Mesenchymal stem cell (in vitro differentiated cells and primary cell): ENCODE data around the gene NIF3L1.
A peak's percentile ranks its signal among the peaks of the same experiment; 100 is the strongest.

ENCODE experiments used
- DNase-seq: peaks from one replicate; pipeline ENCODE4 v3.0.0-alpha.2; 2013
- H2AFZ ChIP-seq: one replicate; pipeline ENCODE4 v1.6.1; 2013; ENCODE audit warnings: low read depth, mild to moderate bottlenecking, control low read depth, inconsistent platforms, low read length, moderate library complexity
- H2AK5ac ChIP-seq: 2 replicates; pipeline ENCODE4 v1.6.1; 2013; ENCODE audit warnings: low read length, moderate library complexity, mild to moderate bottlenecking, inconsistent platforms; ENCODE audit not compliant: severe bottlenecking
- H2BK120ac ChIP-seq: one replicate; pipeline ENCODE4 v1.6.1; 2013; ENCODE audit warnings: low read depth, mild to moderate bottlenecking, inconsistent platforms, low read length, moderate library complexity
- H2BK12ac ChIP-seq, 2 experiments: one replicate each; pipeline ENCODE4 v1.6.1; 2013; ENCODE audit warnings: inconsistent platforms in 2 of 2, low read length in 2 of 2, mild to moderate bottlenecking in 2 of 2, moderate library complexity in 2 of 2, control low read depth in 1 of 2
- H2BK15ac ChIP-seq: one replicate; pipeline ENCODE4 v1.6.1; 2013; ENCODE audit warnings: mild to moderate bottlenecking, low read depth, inconsistent platforms; ENCODE audit not compliant: poor library complexity, severe bottlenecking
- H2BK5ac ChIP-seq: 2 replicates; pipeline ENCODE4 v1.6.1; 2013; ENCODE audit warnings: low read depth, mild to moderate bottlenecking, low read length, control low read depth, inconsistent platforms; ENCODE audit not compliant: poor library complexity, severe bottlenecking
- H3K14ac ChIP-seq, 2 experiments: one replicate each; pipeline ENCODE4 v1.6.1; 2013; ENCODE audit warnings: inconsistent platforms in 2 of 2, low read length in 2 of 2, control low read depth in 1 of 2, mild to moderate bottlenecking in 1 of 2, moderate library complexity in 1 of 2
- H3K18ac ChIP-seq, 2 experiments: one replicate each; pipeline ENCODE4 v1.6.1; 2013; ENCODE audit warnings: inconsistent platforms in 2 of 2, low read length in 2 of 2, control low read depth in 1 of 2, low read depth in 1 of 2, mild to moderate bottlenecking in 1 of 2
- H3K23ac ChIP-seq, 2 experiments: one replicate each; pipeline ENCODE4 v1.6.1; 2013; ENCODE audit warnings: inconsistent platforms in 2 of 2, low read length in 2 of 2, mild to moderate bottlenecking in 2 of 2, moderate library complexity in 2 of 2, control low read depth in 1 of 2
- H3K27ac ChIP-seq: 2 replicates; pipeline ENCODE4 v1.5.1; 2013; ENCODE audit warnings: mild to moderate bottlenecking, moderate library complexity, low read length, control low read depth, inconsistent platforms; ENCODE audit not compliant: poor library complexity, severe bottlenecking
- H3K27me3 ChIP-seq, 2 experiments: 2 replicates each; pipeline versions ENCODE4 v1.6.1 to v1.7.0; 2013; ENCODE audit warnings: low read length in 2 of 2, mild to moderate bottlenecking in 2 of 2, moderate library complexity in 2 of 2, control low read depth in 1 of 2, inconsistent platforms in 1 of 2; ENCODE audit not compliant: control insufficient read depth in 1 of 2, insufficient read depth in 1 of 2
- H3K36me3 ChIP-seq, 2 experiments: 2 replicates each; pipeline versions ENCODE4 v1.6.1 to v1.7.0; 2013; ENCODE audit warnings: low read length in 2 of 2, control low read depth in 1 of 2, inconsistent platforms in 1 of 2, low read depth in 1 of 2, mild to moderate bottlenecking in 1 of 2; ENCODE audit not compliant: insufficient read depth in 2 of 2, control insufficient read depth in 1 of 2
- H3K4ac ChIP-seq, 2 experiments: one replicate each; pipeline ENCODE4 v1.6.1; 2013; ENCODE audit warnings: inconsistent platforms in 2 of 2, low read length in 2 of 2, mild to moderate bottlenecking in 2 of 2, moderate library complexity in 2 of 2, control low read depth in 1 of 2, low read depth in 1 of 2
- H3K4me1 ChIP-seq: 2 replicates; pipeline ENCODE4 v1.6.1; 2013; ENCODE audit warnings: low read depth, low read length, control low read depth; ENCODE audit not compliant: control insufficient read depth, insufficient read depth
- H3K4me2 ChIP-seq: 2 replicates; pipeline ENCODE4 v1.6.1; 2013; ENCODE audit warnings: low read length, mild to moderate bottlenecking, inconsistent platforms; ENCODE audit not compliant: poor library complexity, severe bottlenecking
- H3K4me3 ChIP-seq, 2 experiments: 2 replicates each; pipeline versions ENCODE4 v1.5.1 to v1.7.0; 2013; ENCODE audit warnings: low read length in 2 of 2, mild to moderate bottlenecking in 2 of 2, control low read depth in 1 of 2, low read depth in 1 of 2; ENCODE audit not compliant: insufficient read depth in 1 of 2
- H3K79me1 ChIP-seq: replicated peaks from 2 replicates; pipeline ENCODE4 v1.6.1; 2013; ENCODE audit warnings: mild to moderate bottlenecking, control low read depth, low read length, inconsistent platforms; ENCODE audit not compliant: poor library complexity, severe bottlenecking
- H3K9ac ChIP-seq: 2 replicates; pipeline ENCODE4 v1.7.0; 2013; ENCODE audit warnings: mild to moderate bottlenecking, low read length, moderate library complexity
- H3K9me3 ChIP-seq: 2 replicates; pipeline ENCODE4 v1.7.0; 2013; ENCODE audit warnings: mild to moderate bottlenecking, low read length; ENCODE audit not compliant: control insufficient read depth
- H4K8ac ChIP-seq: one replicate; pipeline ENCODE4 v1.6.1; 2013; ENCODE audit warnings: inconsistent platforms, mild to moderate bottlenecking, low read length, moderate library complexity
- H4K91ac ChIP-seq: one replicate; pipeline ENCODE4 v1.6.1; 2013; ENCODE audit warnings: mild to moderate bottlenecking, low read length, inconsistent platforms
- WGBS: methylation state at CpG from one replicate; pipeline ENCODE4 v1.1.7; 2013; ENCODE audit warnings: mixed read lengths; 5-methylcytosine and 5-hydroxymethylcytosine counted together

Gene NIF3L1

DNA sequence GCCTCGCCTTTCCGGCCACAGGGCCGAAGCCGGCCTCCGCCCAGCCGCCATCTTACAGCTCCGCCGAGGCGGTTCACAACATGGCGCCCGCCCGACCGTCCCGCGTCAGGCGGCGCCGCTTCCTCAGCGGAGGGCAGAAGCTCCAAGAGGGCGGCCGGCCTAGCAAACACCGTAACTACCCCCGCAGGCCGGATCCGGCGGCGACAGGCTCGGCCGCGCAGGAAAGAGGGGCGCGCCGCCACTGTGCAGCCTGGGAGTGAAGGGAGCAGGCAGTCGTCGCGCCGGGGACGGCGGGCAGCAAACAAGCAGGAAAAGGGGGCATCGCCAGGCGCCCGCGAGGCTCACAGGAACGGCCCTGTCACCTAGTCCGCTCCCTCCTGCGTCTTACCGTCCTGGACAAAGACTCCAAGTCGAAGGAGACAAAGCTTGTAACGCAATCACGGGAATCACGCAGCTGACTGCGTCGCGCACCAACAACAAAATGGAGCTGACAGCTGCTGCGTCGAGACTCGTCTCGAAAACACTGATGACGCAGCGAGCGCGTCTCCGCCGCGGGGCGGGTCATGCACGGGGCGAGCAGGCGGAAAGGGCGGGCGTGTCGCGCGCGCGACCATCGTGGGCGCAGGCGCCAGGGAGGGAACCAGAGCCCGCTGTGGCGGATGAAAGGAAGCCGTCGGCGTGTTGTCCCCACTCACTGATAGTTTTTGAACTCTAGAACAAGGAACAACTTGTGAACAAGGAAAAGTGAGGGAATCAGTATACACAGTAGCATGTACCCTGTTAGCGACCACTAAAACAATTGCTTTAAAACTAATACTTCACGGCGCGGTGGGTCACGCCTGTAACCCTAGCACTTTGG is 24.8 kb upstream of the NIF3L1 start, which contains the start of gene CLK1:
TSS of gene CLK1 (minus strand) at position 483 of the 859 bp plus-strand sequence. CDS start 2,796 bp downstream, outside the sequence.
- peak within 1 kb of the TSS; percentile 82 for H2BK120ac ChIP-seq
- H2AK5ac ChIP-seq: peak within 1 kb of the TSS; percentile 66
- peak within 1 kb of the TSS; percentile 92 for H3K27ac ChIP-seq
- peak within 1 kb of the TSS; percentile 83 to 100 for H3K14ac ChIP-seq
- no peaks in the 10 kb centered on the region for H3K9me3 ChIP-seq
- H3K4ac ChIP-seq: peak within 1 kb of the TSS; percentile 99 to 100
- peak within 1 kb of the TSS; percentile 99 to 100 for H3K4me3 ChIP-seq
- H3K4me2 ChIP-seq: peak within 1 kb of the TSS; percentile 73
- H4K91ac ChIP-seq: peak within 1 kb of the TSS; percentile 98
- H2AFZ ChIP-seq: peak within 1 kb of the TSS; percentile 91
- peak within 1 kb of the TSS; percentile 99 to 100 for H3K18ac ChIP-seq
- DNase-seq: peak; percentile 95
- no peaks in the 10 kb centered on the region for H3K79me1 ChIP-seq
- peak within 1 kb of the TSS; percentile 95 for H4K8ac ChIP-seq
- peak within 1 kb of the TSS; percentile 100 for H3K9ac ChIP-seq
- H3K4me1 ChIP-seq: peaks cover 3% of the 10 kb centered on the region
- peak within 1 kb of the TSS; percentile 91 for H2BK5ac ChIP-seq
- H3K36me3 ChIP-seq: peaks cover 3 to 27% of the 10 kb centered on the region in 2 experiments
- peak within 1 kb of the TSS; percentile 1 for H2BK15ac ChIP-seq
- no peaks in the 10 kb centered on the region for H3K27me3 ChIP-seq
- 4% methylated on average over 84 of the region's 89 CpGs for WGBS
- peak within 1 kb of the TSS in 1 of 2 experiments; percentile 63 for H2BK12ac ChIP-seq
- peak within 1 kb of the TSS in 1 of 2 experiments; percentile 100 for H3K23ac ChIP-seq

DNA sequence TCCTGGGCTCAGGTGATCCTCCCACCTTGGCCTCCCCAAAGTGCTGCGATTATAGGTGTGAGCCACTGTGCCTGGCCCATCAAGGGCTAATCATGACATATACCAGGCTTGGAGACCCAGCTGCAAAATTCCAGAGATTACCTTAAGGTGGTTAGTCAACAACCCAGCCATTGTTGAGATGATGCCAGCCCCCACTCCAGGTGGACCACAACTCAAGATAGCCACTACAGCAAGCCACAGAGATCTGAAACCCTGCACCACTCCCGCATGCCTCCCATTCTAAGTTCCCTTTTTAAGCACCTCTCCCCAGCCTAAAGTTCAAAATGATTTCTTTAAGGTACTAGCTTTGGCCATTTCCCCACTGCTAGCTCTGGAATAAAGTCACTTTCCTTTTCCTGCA is 20.2 kb upstream of the NIF3L1 start:
- Histone ChIP-seq H2BK120ac (no peak overlapping the region), H3K79me1 (peaks cover 3% of the 10 kb centered on the region), H3K9me3 (no peaks in the 10 kb centered on the region), H3K4ac (no peak overlapping the region), H2AFZ (no peak overlapping the region), H3K23ac (no peak overlapping the region), H3K14ac (no peak overlapping the region), H2BK12ac (no peak overlapping the region), H3K9ac (no peak overlapping the region), H4K8ac (no peak overlapping the region), H3K4me1 (peaks cover 2% of the 10 kb centered on the region), H3K27me3 (no peaks in the 10 kb centered on the region), H2AK5ac (no peak overlapping the region), H3K4me3 (no peak overlapping the region), H2BK15ac (no peak overlapping the region), H3K27ac (no peak overlapping the region), H2BK5ac (no peak overlapping the region), H3K36me3 (peaks cover 6 to 29% of the 10 kb centered on the region in 2 experiments), H4K91ac (no peak overlapping the region), H3K18ac (no peak overlapping the region), H3K4me2 (no peak overlapping the region)
- DNase-seq: no peak
- 99% methylated on average over 2 of the region's 2 CpGs for WGBS

DNA sequence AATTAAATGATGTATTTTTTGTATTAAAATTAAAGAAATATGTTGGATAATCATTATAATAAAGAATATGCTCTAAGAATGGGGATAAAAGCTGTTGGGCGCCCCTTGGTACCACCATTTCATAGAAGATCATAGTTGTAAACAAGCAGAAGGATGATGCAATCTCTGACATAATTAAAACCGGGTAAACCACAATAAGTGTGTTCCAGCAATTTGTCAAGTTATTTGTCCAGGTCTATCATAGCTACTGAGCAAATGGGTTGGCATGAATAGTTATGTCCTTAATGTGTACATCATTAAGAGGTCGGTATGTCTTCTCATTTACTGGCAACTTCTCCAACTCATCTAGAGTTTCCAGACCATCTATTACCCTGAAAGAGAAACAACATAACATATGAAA is 18.0 kb upstream of the NIF3L1 start:
- Histone ChIP-seq H2BK120ac (no peak overlapping the region), H2BK12ac (no peak overlapping the region), H4K91ac (no peak overlapping the region), H3K18ac (no peak overlapping the region), H3K23ac (no peak overlapping the region), H3K4ac (no peak overlapping the region), H3K79me1 (peaks cover 3% of the 10 kb centered on the region), H3K4me3 (no peak overlapping the region), H3K27me3 (no peaks in the 10 kb centered on the region), H3K9me3 (no peaks in the 10 kb centered on the region), H4K8ac (no peak overlapping the region), H2BK5ac (no peak overlapping the region), H3K14ac (no peak overlapping the region), H3K4me1 (no peaks in the 10 kb centered on the region), H3K27ac (no peak overlapping the region), H3K36me3 (peaks cover 13 to 49% of the 10 kb centered on the region in 2 experiments), H3K9ac (no peak overlapping the region), H2AK5ac (no peak overlapping the region), H2BK15ac (no peak overlapping the region), H3K4me2 (no peak overlapping the region), H2AFZ (no peak overlapping the region)
- WGBS: 100% methylated on average over 1 of the region's 3 CpGs
- no peak for DNase-seq

DNA sequence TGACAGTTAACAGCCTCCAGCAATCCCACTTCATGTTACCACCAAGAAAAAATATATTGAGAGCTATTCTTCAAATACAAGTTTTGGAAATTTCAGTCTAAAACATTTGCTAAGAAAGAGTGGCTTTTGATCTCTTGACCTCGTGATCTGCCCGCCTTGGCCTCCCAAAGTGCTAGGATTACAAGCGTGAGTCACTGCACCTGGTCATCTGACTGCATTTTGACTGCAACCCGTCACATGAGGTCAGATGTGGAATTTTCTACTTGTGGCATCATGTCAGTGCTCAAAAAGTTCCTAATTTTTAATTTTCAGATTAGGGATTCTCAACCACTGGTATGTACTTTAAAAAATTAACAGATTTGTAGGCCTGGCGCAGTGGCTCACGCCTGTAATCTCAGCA is 15.6 kb upstream of the NIF3L1 start:
- H2AK5ac ChIP-seq: no peak overlapping the region
- no peaks in the 10 kb centered on the region for H3K9me3 ChIP-seq
- no peak overlapping the region for H3K9ac ChIP-seq
- no peak overlapping the region for H2BK12ac ChIP-seq
- H3K14ac ChIP-seq: no peak overlapping the region
- H2AFZ ChIP-seq: no peak overlapping the region
- no peak overlapping the region for H4K91ac ChIP-seq
- H3K27me3 ChIP-seq: no peaks in the 10 kb centered on the region
- no peak overlapping the region for H3K18ac ChIP-seq
- no peak overlapping the region for H2BK15ac ChIP-seq
- peaks cover 13 to 66% of the 10 kb centered on the region in 2 experiments for H3K36me3 ChIP-seq
- no peak overlapping the region for H2BK5ac ChIP-seq
- H3K23ac ChIP-seq: no peak overlapping the region
- no peak for DNase-seq
- peaks cover 3% of the 10 kb centered on the region for H3K79me1 ChIP-seq
- no peaks in the 10 kb centered on the region for H3K4me1 ChIP-seq
- 92% methylated on average over 5 of the region's 6 CpGs for WGBS
- H4K8ac ChIP-seq: no peak overlapping the region
- no peak overlapping the region for H2BK120ac ChIP-seq
- no peak overlapping the region for H3K4ac ChIP-seq
- H3K27ac ChIP-seq: no peak overlapping the region
- H3K4me3 ChIP-seq: no peak overlapping the region
- H3K4me2 ChIP-seq: no peak overlapping the region
